Stimulated activated CD4-positive, alpha-beta T cell treated with anti-CD3 and anti-CD28 coated beads, Interleukin-12 subunit alpha, Interleukin-12 subunit beta, amount 100 ng/mL, for 24 hours (primary cell): Measurements from ENCODE around the gene OR4D6.
"Not testable (repeated sequence)": the region's sequence is repeated elsewhere in the genome, so short reads cannot be mapped to it uniquely, and the experiment has no call there.

ENCODE experiments used
- DNase-seq, 2 experiments: peaks; one replicate each; pipeline ENCODE4 v3.0.0-alpha.2; 2020; ENCODE audit warnings: low read depth in 2 of 2

OR4D6 gene

DNA sequence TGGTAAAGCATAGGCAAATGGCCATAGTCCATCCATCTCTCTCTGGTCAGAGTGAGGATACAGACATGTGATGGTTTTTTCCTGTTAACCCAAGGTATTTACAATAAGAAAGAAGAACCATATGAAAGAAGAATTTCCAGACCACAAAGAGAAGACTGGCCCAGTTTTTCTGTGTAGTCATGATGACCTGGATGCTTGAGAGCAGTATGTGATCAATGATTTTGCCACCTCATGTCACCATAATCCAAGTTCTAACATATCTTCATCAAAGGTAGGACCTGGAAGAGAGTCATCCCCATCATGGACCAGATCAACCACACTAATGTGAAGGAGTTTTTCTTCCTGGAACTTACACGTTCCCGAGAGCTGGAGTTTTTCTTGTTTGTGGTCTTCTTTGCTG lies at the start of gene OR4D6:
Gene OR4D6 (plus strand): TSS at position 301 of the 400 bp plus-strand sequence. CDS start 0 bp downstream, at position 301.
- no peak for DNase-seq

DNA sequence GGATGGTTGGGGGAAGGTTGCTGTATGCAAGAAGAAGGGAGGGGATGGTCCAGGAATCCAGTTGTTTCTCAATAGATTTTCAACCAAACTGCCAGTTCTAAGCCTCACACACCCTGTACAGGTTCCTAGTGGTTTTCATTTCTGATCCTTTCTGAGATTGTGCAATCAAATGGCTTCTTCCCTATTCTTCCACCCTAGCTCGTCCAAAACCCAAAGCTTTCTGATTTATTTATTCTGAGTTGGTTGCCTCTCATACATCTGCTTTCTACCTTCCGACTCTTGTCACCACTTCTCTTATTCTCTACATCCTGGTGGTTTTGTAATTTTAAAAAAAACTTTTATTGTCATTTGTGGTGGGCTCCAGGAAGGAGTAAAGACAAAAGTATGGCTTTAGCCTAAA lies 43.1 kb upstream of the OR4D6 start:
- DNase-seq = no peak

DNA sequence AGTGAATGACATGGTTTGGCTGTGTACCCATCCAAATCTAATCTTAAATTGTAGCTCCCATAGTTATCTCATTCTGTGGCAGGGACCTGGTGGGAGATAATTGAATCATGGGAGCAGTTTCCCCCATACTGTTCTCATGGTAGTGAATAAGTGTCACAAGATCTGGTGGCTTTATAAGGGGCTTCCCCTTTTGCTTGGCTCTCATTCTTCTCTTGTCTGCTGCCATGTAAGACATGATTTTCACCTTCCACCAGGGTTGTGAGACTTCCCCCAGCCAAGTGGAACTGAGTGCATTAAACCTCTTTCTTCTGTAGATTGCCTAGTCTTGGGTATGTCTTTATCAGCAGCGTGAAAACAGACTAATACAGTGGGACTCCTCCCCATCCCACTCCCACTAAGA lies 41.6 kb upstream of the OR4D6 start:
- no peak for DNase-seq

DNA sequence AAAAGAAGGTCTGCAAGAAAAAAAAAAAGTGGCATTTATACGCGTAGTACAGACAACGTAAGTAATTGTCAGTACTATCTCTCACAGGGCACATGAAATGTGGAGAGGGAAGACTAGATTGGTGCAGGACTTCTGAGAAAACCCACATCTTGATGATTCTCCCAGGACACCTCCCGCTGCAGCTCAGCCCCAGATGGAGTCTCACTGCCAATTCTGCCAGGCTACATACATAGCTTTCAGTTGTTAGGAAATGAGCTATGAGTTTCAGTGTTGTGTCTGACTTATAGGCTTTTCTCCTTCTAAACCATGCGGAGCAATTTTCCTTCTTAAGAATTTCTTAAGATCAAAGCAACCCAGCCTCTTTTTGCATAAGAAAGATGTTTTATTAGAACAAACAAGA lies 40.1 kb upstream of the OR4D6 start:
- no peak for DNase-seq

DNA sequence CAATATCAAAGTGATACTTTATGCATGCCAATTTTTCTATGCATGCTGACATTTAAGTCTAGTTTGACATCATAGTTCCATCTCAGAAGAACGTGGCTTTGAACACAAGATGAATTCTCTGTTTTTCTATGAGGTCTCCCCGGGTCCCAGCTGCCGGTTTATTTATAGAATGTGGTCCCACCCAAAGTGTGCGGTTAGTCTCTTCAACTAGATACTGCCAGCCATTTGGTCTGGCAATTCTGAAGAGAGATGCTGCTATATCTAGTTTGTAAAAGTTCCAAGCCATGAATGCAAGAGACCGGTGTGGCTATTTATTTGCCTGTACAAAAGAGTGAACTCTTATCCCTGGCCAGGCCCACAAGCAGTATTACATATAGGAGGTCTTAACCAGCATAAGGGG lies 39.7 kb upstream of the OR4D6 start:
- DNase-seq = no peak

DNA sequence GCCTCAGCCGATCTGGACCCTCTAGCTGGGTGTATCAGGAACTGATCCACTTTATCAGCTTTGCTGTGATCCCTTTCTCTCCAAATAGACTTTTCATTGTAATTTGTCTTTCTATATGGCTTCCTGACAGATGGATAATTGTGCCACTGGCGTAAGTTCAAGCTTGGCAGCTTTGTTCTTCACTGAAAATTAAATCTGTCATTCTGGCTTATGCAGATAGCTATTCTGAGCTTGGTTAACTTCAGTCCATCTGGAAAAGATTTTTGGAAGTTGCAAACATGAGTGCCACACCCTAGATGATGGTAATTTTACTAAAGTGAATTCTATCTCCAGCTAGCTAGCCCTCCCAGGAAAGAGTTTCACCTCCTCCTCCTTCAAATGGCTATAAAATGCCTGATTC lies 38.6 kb upstream of the OR4D6 start:
- DNase-seq = no peak

DNA sequence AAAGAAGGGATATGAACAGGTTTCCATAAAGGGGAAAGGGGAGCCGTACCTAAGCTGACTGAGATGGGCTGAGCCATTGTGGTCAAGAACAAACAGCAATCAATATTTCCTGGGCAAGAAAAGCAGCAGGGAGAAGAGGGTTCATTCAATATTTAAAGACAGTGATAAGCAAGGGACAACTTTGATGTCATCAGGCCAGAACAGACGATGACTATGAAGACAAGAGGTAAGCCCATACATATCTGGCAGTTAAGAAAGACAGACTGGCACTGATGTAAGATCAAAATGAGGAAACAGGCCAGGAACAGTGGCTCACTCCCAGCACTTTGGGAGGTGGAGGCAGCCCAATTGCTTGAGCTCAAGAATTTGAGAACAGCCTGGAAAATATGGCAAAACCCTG lies 32.9 kb upstream of the OR4D6 start:
- no peak for DNase-seq

DNA sequence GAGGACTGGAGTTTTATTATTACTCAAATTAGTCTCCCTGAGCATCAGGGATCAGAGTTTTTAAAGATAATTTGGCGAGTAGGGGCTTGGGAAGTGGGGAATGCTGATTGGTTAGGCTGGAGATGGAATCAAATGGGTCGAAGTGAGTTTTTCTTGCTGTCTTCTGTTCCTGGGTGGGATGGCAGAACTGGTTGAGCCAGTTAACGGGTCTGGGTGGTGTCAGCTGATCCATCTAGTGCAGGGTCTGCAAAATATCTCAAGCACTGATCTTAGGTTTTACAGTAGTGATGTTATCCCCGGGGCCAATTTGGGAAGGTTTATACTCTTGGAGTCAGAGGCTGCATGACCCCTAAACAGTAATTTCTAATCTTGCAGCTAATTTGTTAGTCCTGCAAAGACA lies 31.6 kb upstream of the OR4D6 start:
- no peak for DNase-seq

DNA sequence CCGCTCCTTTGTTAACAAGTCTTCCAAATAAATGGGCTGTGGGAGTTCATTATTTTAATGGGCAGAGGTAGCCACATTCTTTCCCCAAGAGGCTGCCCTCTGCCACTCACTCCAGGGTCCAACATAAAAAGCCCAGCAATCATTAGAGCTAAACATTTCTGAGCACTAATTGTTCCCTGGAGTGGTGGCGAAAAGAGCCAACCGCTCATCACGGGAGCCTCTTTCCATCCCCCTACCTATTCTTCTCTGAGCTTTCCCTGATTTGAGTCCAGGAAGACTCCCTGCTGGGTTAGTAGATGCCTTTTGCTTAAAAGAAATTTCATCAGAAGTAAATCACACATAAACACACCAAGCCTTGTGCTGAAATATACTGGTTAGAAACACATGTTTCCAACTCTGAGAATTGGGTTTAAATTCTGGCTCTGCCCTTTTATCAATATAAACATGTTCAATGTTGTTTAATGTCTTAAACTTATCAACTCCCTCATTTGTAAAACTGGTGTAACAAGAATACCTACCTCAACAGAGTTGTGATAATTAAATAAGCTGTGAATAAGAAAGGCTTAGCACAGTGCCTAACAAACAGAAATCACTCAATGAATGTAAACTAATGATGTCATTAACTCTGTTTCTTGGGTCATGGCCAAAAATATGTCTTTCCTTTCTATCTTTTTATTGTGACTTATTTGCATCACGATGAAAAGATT lies 30.2 kb upstream of the OR4D6 start, which contains the start of gene OR5A2:
Gene OR5A2 (minus strand): TSS at position 53 of the 707 bp plus-strand sequence. CDS start 3,460 bp downstream, outside the sequence.
- no peak for DNase-seq

DNA sequence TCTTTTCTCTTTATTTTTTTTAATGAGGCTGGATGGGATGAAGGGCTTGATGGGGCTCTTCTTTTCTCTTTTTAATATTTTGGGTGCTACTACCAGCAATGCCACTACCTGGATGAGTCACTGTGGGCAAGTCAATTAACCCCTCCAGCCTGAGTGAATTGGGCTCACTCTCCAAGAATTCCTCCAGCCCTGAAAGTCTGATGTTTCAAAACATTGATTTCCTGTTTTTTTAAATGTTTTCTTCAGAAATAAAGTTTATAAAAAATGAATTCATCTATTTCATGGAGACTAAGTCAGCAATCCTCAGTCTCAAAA lies 29.7 kb upstream of the OR4D6 start:
- DNase-seq = no peak

DNA sequence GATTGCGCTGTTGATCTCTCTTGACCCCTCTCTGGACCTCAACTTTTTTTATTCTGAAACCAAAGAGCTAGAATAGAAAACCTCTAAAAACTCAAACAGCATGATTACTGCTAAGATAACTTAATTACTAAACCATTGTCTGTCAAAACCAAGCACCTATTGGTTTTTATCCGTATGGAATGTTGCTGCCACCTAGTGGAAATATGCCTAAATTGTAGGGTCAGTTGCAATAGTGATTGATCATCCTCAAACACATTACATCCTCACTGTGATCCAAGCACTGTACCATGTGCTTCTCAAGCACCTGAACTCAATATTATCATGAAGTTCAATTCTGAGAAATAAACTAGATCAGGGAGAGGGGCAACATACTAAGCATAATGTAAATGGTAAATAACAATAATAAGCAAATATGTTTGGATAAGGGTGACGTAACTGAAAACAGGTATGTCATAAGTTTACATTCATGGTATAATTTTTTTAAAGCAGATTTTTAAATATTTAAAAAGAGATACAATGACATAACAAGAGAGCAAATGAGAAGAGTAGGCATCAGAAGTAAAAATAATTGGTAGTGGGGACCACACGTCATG lies 26.7 kb upstream of the OR4D6 start:
- DNase-seq = peak in 1 of 2 experiments; percentile 2

DNA sequence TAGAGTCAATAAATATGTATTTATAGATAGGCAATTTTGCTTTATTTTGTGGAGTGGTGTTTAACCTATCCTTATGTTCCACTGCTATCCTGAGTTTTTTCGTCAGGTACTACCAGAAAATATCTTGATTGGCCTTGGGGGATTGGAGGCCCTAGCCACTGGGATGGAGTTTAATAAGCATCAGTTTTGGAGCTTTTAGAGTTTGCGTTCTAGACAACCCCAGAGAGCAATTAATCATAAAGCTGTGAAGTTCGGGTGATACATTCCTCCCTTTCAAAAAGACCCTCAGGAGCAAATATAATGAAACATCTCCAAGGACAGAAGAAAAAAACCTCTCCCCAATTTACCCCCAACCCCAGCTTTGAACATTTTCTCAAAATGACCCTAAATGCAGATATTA lies 20.6 kb upstream of the OR4D6 start, which contains the start of gene OR5A1:
Gene OR5A1 (plus strand): TSS at position 301 of the 400 bp plus-strand sequence. CDS start 6,700 bp downstream, outside the sequence.
- no peak for DNase-seq

DNA sequence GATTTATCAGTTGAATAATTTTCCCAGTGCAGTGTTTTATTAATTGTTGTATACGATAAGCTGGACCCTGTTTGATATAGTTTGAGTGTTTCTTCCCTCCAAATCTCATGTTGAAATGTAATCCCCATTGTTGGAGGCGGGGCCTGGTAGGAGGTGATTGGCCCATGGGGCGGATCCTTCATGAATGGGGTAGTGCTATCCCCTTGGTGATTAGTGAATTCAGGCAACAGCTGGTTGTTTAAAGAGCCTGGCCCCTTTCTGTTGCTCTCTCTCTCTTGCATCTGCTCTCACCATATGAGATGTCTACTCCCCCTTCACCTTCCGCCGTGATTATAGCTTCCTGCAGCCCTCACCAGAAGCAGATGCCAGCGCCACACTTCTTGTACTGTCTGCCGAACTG lies 19.0 kb upstream of the OR4D6 start:
- no peak for DNase-seq

DNA sequence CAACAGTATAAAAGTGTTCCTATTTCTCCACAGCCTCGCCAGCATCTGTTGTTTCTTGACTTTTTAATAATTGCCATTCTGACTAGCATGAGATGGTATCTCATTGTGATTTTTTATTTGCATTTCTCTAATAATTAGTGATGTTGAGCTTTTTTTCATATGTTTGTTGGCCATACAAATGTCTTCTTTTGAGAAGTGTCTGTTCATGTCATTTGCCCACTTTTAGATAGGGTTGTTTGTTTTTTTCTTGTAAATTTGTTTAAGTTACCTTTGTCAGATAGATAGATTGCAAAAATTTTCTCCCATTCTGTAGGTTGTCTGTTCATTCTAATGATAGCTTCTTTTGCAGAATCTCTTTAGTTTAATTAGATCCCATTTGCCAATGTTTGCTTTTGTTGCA lies 11.1 kb upstream of the OR4D6 start:
- not testable (repeated sequence) for DNase-seq

DNA sequence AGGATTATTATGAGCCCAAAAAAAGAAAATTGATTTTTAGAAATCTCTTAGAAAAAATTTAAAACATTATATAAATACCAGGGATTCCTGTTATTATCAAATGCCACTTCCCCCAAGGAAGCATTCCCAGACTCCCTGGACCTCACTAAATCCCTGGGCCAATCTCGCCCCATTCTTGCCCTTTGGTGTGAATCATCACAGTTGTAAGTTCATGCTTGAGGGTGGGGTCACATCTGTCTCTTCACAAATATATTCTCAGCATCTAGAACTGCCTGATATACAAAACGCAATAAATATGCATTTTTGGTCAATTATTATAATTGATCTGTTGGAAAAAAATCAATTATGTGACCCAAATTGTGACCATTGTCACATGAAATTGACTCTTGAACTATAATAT lies 8.3 kb upstream of the OR4D6 start:
- DNase-seq = no peak

DNA sequence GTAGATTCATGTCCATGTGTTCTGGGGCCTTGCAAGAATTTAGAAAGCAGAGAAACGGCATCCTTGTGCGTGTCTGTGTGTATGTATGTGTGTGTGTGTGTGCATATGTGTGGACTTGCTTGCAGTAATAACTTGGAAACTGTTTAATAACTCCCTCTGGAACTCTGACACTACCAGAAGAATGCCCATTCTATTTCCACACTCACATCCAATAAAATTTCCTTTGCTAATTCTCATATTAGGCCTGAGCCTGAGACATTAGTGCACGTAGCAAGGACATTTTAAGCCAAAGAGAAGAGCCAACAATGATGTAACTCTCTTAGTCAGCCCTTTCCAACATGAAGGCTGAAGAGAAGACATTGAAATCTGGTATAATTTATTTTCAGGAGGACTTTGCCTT lies 3.2 kb downstream of the OR4D6 start:
- no peak for DNase-seq

DNA sequence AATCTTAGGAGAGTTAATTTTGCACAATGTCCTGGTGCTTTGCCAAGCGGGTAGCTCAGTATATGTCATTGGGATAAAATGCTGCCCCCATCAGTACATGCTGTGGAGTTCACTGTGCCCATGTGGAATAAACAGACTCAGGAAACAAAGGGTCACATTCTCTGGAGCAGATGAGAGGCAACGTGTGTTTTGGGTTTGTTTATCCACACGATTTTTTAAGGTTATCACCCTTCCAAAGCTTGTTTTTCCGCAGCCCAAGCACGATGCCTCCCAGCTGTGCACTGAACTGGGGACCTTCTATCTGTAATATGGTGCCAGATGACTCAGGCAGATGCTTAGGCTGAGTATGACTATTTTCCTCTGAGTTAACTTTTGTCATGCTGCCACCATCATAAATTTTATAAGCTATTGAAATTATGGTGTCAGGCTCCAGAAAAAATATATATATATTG lies 6.5 kb downstream of the OR4D6 start:
- DNase-seq = no peak

DNA sequence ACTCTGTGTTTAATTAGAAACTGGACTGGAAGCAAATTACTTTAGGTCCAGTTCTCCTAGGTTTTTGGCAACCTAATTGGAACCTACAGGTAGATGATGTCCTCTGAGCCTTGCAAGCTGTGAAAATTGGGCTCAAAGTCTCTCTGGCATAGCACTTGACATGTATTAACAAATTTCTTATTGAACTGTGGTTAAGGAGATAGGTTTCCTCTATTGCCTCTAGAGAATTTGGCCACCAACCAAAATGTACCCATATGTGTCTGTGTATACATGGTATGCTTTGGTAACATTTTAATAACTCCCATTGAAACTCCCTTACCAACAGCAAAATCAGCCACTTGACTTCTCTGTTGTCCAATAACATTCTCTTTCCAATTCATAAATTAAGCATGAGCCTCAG lies 16.3 kb downstream of the OR4D6 start, which contains the start of gene OR4D10:
Gene OR4D10 (plus strand): TSS at position 301 of the 400 bp plus-strand sequence. CDS start 4,115 bp downstream, outside the sequence.
- no peak for DNase-seq

DNA sequence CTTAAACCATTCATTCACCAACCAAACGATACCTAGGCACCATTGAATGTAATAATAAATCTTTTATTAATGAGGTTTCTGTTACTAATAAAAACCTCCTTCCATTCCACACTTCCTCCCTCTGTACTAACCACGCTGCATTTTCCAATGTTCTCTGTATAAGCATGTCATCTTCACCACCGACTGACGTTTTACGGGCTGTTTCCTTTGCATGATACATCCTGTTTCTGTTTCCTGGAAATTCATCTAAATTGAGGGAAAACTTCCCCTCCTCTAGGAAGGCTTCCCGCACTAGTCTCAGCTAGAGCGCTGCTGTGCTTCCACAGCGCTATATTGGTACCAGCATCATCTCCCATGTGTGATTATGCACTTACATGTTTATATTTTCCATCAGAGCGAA lies 18.4 kb downstream of the OR4D6 start:
- DNase-seq = no peak

DNA sequence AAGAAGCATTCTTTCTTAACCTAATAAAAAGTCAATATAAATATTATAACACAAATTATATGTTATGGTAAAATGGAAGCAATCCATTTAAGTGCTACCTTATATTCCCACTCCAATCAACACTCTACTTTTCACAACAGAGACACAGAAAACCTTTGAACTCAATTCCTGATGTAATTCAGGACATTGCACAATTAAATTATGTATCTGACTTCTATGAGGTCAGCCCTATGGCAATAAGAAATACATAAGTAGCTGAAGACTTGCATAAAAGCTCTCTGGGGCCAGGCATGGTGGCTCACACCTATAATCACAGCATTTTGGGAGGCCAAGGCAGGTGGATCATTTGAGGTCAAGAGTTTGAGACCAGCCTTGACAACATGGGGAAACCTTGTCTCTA lies 23.1 kb downstream of the OR4D6 start:
- no peak for DNase-seq

DNA sequence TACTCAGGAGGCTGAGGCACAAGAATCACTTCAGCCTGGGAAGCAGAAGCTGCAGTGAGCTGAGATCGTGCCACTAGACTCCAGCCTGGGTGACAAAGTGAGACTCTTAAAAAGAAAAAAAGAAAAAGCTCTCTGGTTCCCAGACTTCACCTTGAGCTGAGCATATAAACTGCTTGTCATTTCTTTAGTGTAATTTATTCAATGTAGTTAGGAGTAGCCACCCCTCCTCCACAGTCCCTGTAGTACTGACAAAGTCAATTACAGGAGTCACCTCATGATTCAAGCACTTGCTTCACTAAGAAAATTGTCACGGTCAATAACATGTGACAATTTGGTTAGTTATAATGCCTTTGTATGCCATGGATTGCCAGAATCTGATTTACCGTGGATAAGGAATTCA lies 23.6 kb downstream of the OR4D6 start:
- no peak for DNase-seq

DNA sequence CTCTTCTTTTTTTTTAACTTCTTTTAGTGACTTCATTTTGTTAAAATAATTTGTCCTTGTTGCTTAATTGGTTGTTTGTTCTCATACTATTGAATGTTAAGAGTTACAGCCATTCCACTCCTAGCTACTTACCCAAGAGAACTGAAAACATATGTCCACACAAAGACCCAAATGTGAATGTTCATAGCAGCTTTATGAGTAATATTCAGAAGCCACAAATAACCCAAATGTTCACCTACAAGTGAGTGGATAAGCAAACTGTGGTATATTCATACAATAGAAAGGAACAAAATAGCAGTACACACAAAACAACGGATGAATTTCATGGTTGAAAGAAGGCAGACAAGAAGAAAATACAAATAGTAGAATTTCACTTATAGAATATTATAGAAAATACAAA lies 45.2 kb downstream of the OR4D6 start:
- DNase-seq = no peak

DNA sequence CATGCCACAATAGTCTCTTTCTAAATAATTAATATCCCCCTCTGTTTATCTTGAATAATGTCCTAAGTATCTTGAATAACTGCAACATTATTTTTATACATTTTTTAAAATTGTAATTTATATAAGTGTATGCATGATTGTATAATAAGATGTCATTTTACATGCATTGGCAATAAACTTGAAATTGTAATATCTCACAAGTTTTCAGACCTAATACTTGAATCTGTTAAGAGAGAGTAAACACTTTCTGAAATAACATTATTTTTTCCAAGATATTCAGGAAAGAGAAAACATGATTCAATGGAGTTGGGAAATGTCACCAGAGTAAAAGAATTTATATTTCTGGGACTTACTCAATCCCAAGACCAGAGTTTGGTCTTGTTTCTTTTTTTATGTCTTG lies 46.5 kb downstream of the OR4D6 start, which contains the start of gene OR4D11:
Gene OR4D11 (plus strand): TSS at position 301 of the 400 bp plus-strand sequence. CDS start 0 bp downstream, at position 301.
- DNase-seq = no peak
